ENCODE measurements around the gene HS3ST3B1.

DNA sequence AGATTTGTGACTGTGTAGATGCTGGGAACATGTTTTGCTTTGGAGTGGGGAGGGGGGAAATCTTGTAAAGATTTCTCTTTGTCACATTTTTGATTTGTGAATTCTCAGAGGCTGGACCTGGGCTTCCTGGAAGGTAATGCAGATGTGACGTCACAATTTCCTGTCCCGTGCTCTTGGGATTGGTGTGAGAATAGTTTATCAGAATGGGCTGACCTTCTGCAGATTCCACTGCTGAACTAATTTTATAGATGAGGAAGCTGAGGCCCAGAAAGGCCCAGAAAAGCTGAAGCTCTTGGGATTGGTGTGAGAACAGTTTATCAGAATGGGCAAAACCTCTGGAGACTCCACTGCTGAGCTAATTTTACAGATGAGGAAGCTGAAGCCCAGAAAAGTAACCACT is 34.0 kb downstream of the HS3ST3B1 start:
- TF ChIP-seq POLR2A (IDR thresholded peaks at IDR 0.05; ENCODE audit: low read length): no peak
- no peak for TF ChIP-seq GATA1 (IDR thresholded peaks at IDR 0.05; ENCODE audit: low read depth, low read length)
